Smooth muscle cell (in vitro differentiated cells): Measurements from ENCODE around the gene ZSCAN5A. TPM values are rescaled to one million over a fixed set of nuclear protein-coding genes. Genes with fewer than 3 reads are reported as not detected.
"Not testable (repeated sequence)": the region's sequence is repeated elsewhere in the genome, so short reads cannot be mapped to it uniquely, and the experiment has no call there.

ENCODE experiments used
- DNase-seq: peaks from one replicate; lab custom pipeline; 2025; ENCODE audit not compliant: unreplicated experiment; lab: John Stamatoyannopoulos, UW
- H2AFZ ChIP-seq: fragments of 200-600 bp; sonication (generic); 2 replicates; pipeline ENCODE4 v1.6.0; 2016; ENCODE audit warnings: antibody characterized with exemption, low read depth, mild to moderate bottlenecking
- H3F3A ChIP-seq: fragments of 200-600 bp; sonication (generic); 2 replicates; pipeline ENCODE4 v1.6.0; 2017; ENCODE audit warnings: antibody characterized with exemption, low read depth
- H3K27ac ChIP-seq: fragments of 200-600 bp; sonication (generic); 2 replicates; pipeline ENCODE4 v1.5.1; 2016; ENCODE audit warnings: low read depth, mild to moderate bottlenecking
- H3K27me3 ChIP-seq: fragments of 200-600 bp; sonication (generic); 2 replicates; pipeline ENCODE4 v1.6.1; 2016; ENCODE audit warnings: low read depth, mild to moderate bottlenecking
- H3K36me3 ChIP-seq: fragments of 200-600 bp; sonication (generic); 2 replicates; pipeline ENCODE4 v1.5.1; 2016; ENCODE audit warnings: low read depth
- H3K4me1 ChIP-seq: fragments of 200-600 bp; sonication (generic); 2 replicates; pipeline ENCODE4 v1.5.1; 2016; ENCODE audit warnings: low read depth
- H3K4me2 ChIP-seq: fragments of 200-600 bp; sonication (generic); 2 replicates; pipeline ENCODE4 v1.6.0; 2016; ENCODE audit warnings: mild to moderate bottlenecking
- H3K4me3 ChIP-seq: fragments of 200-600 bp; sonication (generic); 2 replicates; pipeline ENCODE4 v1.5.1; 2016; ENCODE audit warnings: mild to moderate bottlenecking
- H3K79me2 ChIP-seq: fragments of 200-600 bp; sonication (generic); 2 replicates; pipeline ENCODE4 v1.6.0; 2016; ENCODE audit warnings: low read depth, mild to moderate bottlenecking
- H3K9ac ChIP-seq: fragments of 200-600 bp; sonication (generic); 2 replicates; pipeline ENCODE4 v1.6.0; 2016; ENCODE audit warnings: low read depth
- H3K9me3 ChIP-seq: fragments of 200-600 bp; sonication (generic); replicated peaks from 2 replicates; pipeline ENCODE4 v1.5.1; 2016; ENCODE audit warnings: low read depth
- H4K20me1 ChIP-seq: fragments of 200-600 bp; sonication (generic); 2 replicates; pipeline ENCODE4 v1.6.0; 2016; ENCODE audit warnings: low read depth
- WGBS: methylation state at CpG from one replicate; pipeline ENCODE4 v1.1.7; 2016; ENCODE audit warnings: low lambda C conversion rate; 5-methylcytosine and 5-hydroxymethylcytosine counted together
- polyA plus RNA-seq: library from polyadenylated mRNA; unstranded; fragments of >200 nt; fragmentation: Nextera tagmentation; extraction: Ambion mirVana; gene quantifications from 2 replicates; pipeline ENCODE4 v1.2.1, GENCODE V29; 2016
- total RNA-seq: library from RNA; depleted of rRNA; stranded (reverse); fragments of >200 nt; gene quantifications from 2 replicates; pipeline ENCODE4 v1.2.3, GENCODE V29; 2014
- TF ChIP-seq, protein P1 (sequence below): fragments of 200-600 bp; sonication (generic); IDR thresholded peaks from 2 replicates; pipeline ENCODE4 v1.5.1; 2017; ENCODE audit warnings: borderline replicate concordance, mild to moderate bottlenecking, antibody characterized with exemption; ENCODE audit not compliant: insufficient read depth, poor library complexity, severe bottlenecking

Gene ZSCAN5A
- total and polyA plus RNA-seq, 2 experiments from 2014 or later, result 4.7 to 5.3 TPM

DNA sequence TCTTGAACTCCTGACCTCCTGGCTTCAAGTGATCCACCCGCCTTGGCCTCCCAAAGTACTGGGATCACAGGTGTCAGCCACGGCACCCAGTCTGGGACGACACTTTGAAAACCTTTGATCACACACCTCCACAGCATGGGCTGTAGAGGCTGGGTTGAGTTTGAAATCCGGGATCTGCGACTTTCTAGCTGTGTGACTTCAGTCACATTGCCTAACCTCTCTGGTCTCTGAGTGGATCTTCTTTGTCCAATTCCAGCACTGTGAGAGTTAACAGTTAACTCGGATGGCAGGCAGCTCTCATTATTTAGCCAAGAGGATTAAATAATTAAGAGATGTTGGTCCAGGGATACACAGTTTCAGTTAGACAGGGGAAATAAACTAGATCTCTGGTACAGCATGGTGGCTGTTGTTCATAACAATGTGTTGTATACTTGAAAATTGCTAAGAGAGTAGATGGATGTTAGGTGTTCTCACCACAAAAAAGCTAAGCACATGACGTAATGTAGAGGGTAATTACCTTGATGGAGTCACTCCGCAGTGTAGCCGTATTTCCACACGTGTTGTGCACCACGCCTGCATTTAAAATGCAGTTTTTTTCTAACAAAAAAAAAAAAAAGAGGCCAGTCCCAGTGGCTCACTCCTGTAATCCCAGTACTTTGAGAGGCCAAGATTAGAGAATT, 136.9 kb downstream of the ZSCAN5A start:
- H3F3A ChIP-seq, result no peaks in the 10 kb centered on the region
- TF ChIP-seq, protein P1, sequence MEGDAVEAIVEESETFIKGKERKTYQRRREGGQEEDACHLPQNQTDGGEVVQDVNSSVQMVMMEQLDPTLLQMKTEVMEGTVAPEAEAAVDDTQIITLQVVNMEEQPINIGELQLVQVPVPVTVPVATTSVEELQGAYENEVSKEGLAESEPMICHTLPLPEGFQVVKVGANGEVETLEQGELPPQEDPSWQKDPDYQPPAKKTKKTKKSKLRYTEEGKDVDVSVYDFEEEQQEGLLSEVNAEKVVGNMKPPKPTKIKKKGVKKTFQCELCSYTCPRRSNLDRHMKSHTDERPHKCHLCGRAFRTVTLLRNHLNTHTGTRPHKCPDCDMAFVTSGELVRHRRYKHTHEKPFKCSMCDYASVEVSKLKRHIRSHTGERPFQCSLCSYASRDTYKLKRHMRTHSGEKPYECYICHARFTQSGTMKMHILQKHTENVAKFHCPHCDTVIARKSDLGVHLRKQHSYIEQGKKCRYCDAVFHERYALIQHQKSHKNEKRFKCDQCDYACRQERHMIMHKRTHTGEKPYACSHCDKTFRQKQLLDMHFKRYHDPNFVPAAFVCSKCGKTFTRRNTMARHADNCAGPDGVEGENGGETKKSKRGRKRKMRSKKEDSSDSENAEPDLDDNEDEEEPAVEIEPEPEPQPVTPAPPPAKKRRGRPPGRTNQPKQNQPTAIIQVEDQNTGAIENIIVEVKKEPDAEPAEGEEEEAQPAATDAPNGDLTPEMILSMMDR, result no peak
- DNase-seq, result no peak
- H3K9me3 ChIP-seq, result no peaks in the 10 kb centered on the region
- no peaks in the 10 kb centered on the region for H3K27me3 ChIP-seq
- H3K27ac ChIP-seq, result no peak overlapping the region
- no peak overlapping the region for H3K4me2 ChIP-seq
- H4K20me1 ChIP-seq, result no peaks in the 10 kb centered on the region
- no peak overlapping the region for H3K9ac ChIP-seq
- H3K36me3 ChIP-seq, result no peaks in the 10 kb centered on the region
- peaks cover 4% of the 10 kb centered on the region for H3K4me1 ChIP-seq
- no peak overlapping the region for H3K4me3 ChIP-seq
- H2AFZ ChIP-seq, result no peak overlapping the region
- H3K79me2 ChIP-seq, result no peaks in the 10 kb centered on the region
- WGBS, result 88% methylated on average over 11 of the region's 11 CpGs

DNA sequence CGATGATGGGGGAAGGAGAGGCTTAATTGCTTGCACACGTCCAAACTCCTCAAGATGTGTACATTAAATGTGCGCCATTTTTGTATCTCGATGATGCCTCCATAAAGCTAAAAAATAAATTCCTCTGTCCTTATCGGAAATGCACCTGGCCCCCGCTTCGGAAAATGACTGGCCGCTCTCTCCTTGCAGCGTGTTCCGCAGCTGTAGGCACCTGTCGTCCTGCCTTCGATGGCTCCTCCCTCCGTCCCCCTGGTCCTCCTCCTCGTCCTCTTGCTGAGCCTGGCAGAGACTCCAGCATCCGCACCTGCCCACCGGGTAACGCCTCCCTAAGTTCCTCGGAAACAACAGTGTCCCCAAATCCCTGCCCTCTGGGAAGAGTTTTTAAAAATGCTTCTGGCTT, 137.8 kb downstream of the ZSCAN5A start:
- no peak overlapping the region for H3K4me3 ChIP-seq
- no peak overlapping the region for H2AFZ ChIP-seq
- 87% methylated on average over 18 of the region's 18 CpGs for WGBS

DNA sequence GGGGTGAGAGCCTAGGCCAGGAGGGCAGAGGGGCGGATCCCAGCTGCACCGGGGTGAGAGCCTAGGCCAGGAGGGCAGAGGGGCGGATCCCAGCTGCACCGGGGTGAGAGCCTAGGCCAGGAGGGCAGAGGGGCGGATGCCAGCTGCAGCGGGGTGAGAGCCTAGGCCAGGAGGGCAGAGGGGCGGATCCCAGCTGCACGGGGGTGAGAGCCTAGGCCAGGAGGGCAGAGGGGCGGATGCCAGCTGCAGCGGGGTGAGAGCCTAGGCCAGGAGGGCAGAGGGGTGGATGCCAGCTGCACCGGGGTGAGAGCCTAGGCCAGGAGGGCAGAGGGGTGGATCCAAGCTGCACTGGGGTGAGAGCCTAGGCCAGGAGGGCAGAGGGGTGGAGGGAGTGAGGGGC, 138.3 kb downstream of the ZSCAN5A start:
- H3K36me3 ChIP-seq, H3K9me3 ChIP-seq, H4K20me1 ChIP-seq, H3K9ac ChIP-seq, H3F3A ChIP-seq, H2AFZ ChIP-seq, DNase-seq, H3K79me2 ChIP-seq, H3K4me1 ChIP-seq, H3K4me3 ChIP-seq, H3K27ac ChIP-seq, H3K27me3 ChIP-seq, H3K4me2 ChIP-seq: not testable (repeated sequence)
- 88% methylated on average over 9 of the region's 11 CpGs for WGBS

More for the DNA sequence above, 137.8 kb downstream of the ZSCAN5A start:
- H3F3A ChIP-seq, result no peaks in the 10 kb centered on the region
- H4K20me1 ChIP-seq, result no peaks in the 10 kb centered on the region
- H3K4me2 ChIP-seq, result no peak overlapping the region
- peaks cover 4% of the 10 kb centered on the region for H3K4me1 ChIP-seq
- no peaks in the 10 kb centered on the region for H3K79me2 ChIP-seq
- H3K9ac ChIP-seq, result no peak overlapping the region
- H3K27ac ChIP-seq, result no peak overlapping the region
- H3K36me3 ChIP-seq, result no peaks in the 10 kb centered on the region
- TF ChIP-seq, protein P1, result no peak
- DNase-seq, result no peak
- H3K9me3 ChIP-seq, result no peaks in the 10 kb centered on the region
- H3K27me3 ChIP-seq, result no peaks in the 10 kb centered on the region

DNA sequence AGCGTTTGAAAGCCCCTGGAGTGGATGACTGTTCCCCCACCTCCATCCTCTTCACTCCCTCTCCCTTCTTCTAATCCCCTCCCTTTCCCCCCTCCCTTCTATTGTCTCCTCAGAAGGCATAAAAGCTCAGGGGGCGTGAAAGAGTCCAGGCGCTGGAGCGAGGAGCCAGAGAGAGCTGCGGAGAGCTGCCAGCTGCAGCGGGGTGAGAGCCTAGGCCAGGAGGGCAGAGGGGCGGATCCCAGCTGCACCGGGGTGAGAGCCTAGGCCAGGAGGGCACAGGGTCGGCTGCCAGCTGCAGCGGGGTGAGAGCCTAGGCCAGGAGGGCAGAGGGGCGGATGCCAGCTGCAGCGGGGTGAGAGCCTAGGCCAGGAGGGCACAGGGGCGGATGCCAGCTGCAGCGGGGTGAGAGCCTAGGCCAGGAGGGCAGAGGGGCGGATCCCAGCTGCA, 138.8 kb downstream of the ZSCAN5A start, which contains the start of gene GALP:
Gene GALP (plus strand): TSS at position 148 of the 447 bp plus-strand sequence. CDS start 1,101 bp downstream, outside the sequence.
- not testable (repeated sequence) for H3K4me3 ChIP-seq, H4K20me1 ChIP-seq, H3F3A ChIP-seq, H3K27ac ChIP-seq, H3K9ac ChIP-seq, H3K27me3 ChIP-seq, H3K4me2 ChIP-seq, DNase-seq, H3K79me2 ChIP-seq, H3K9me3 ChIP-seq, H2AFZ ChIP-seq, H3K36me3 ChIP-seq, H3K4me1 ChIP-seq
- WGBS, result 62% methylated on average over 11 of the region's 15 CpGs
